ENCODE measurements around the gene KIR3DL1. TPM values are rescaled to one million over a fixed set of nuclear protein-coding genes. Genes with fewer than 3 reads are reported as not detected.
A peak's percentile ranks its signal among the peaks of the same experiment; 100 is the strongest.
"Not testable (repeated sequence)": the region's sequence is repeated elsewhere in the genome, so short reads cannot be mapped to it uniquely, and the experiment has no call there.

Gene KIR3DL1
- total RNA-seq, 2 experiments from 2014 or later, result not detected

DNA sequence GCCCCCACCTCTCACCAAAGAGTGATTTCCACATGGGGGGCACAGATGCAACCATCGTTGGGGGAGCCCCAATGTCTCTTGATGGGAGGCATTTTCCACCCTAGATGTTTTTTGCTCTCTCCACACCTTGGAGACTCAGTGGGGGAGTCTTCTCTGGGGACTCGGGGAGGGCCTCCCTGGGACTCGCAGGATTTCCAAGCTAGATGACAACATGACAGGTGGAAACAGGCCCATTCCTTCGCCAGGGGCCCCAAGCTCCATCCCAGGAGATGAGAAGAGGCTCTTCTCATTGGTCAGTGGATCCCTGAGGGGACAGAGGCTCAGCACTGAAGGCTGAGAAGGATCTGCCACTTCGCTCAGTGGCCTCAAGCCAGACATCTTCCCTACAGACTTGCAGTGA, 25.6 kb upstream of the KIR3DL1 start:
- Mint-ChIP-seq H3K4me1 (ENCODE audit: low read depth) (peaks cover 11% of the 10 kb centered on the region), H3K36me3 (no peaks in the 10 kb centered on the region), H3K9me3 (no peaks in the 10 kb centered on the region), H3K4me3 (no peak overlapping the region), H3K27me3 (peaks cover 1% of the 10 kb centered on the region), H3K27ac (no peak overlapping the region)
- ChIA-PET CTCF (no interaction called here), POLR2A (no interaction called here)
- no peak for DNase-seq
- intact Hi-C loops (cut with micrococcal nuclease), result no loop called here

DNA sequence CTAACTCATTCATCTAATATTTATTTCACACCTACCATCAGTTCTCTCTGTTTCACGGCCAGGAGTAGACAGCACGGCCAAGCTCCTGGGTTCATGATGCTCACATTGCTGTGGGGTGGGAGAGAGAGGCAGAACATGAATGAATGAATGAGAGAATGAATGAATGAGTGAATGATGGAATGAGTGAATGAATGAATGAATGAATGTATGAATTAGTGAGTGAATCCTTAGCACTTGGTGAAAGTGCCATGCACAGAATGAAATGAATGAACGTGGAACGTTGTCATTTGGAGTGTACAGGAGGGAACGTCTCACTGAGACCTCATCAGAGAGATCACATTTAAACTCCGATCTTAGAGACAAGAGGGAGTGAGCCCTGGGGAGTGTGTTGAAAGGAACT, 24.8 kb upstream of the KIR3DL1 start:
- intact Hi-C loops (cut with micrococcal nuclease), result no loop called here
- H3K4me3 Mint-ChIP-seq, result no peak overlapping the region
- CTCF ChIA-PET, result no interaction called here

DNA sequence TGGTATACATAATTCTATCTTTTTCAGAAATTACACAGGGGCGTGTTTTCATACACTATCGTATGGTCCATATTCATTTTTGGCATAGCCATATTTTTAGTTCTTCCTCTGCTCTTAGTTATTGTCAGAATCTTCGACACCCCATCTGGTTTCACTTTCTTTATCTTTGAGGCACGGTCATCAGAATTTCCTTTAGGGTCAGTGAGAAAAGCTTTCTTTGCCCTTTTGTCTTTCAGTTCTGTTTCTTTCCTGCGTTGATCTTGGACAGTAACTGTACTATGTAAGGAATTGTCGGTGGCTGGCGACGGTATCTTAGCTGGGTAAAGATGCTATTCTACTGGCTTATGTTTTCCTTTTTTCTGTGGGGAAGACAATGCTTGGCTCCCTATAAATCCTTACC, 23.5 kb upstream of the KIR3DL1 start:
- H3K9me3 Mint-ChIP-seq, result no peaks in the 10 kb centered on the region
- H3K4me3 Mint-ChIP-seq, result peak overlapping the region; percentile 60
- no peak for DNase-seq
- peaks cover 4% of the 10 kb centered on the region for H3K27me3 Mint-ChIP-seq
- ChIA-PET POLR2A (interaction anchor here (0.7 kb wide), 1 partner anchor 98 kb away, joined by 3 read pairs; no protein-coding TSS in a partner anchor), CTCF (no interaction called here)
- H3K4me1 Mint-ChIP-seq (ENCODE audit: low read depth), result peaks cover 11% of the 10 kb centered on the region
- no peaks in the 10 kb centered on the region for H3K36me3 Mint-ChIP-seq
- no peak overlapping the region for H3K27ac Mint-ChIP-seq
- intact Hi-C loops (cut with micrococcal nuclease), result no loop called here

More for the DNA sequence above, 24.8 kb upstream of the KIR3DL1 start:
- H3K27me3 Mint-ChIP-seq, result no peaks in the 10 kb centered on the region
- no peak overlapping the region for H3K27ac Mint-ChIP-seq
- DNase-seq, result no peak
- H3K9me3 Mint-ChIP-seq, result no peaks in the 10 kb centered on the region
- peaks cover 11% of the 10 kb centered on the region for H3K4me1 Mint-ChIP-seq (ENCODE audit: low read depth)
- no peaks in the 10 kb centered on the region for H3K36me3 Mint-ChIP-seq
- POLR2A ChIA-PET, result no interaction called here

DNA sequence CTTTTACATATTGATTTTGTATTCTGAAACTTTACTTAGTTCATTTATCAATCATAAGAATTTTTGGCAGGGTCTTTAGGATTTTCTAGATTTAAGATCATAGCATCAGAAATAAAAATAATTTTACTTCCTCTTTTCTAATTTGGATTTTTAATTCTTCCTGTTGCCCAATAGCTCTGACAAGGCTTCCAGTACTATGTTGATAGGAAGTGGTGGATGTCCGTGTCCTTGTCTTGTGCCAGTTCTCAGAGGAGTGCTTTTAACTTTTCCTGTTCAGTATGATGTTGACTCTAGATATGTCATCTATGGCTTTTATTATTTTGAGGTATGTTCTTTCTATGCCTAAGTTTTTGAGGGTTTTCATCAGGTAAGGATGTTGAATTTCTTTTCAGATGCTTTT, 20.5 kb upstream of the KIR3DL1 start:
- Mint-ChIP-seq H3K36me3 (no peaks in the 10 kb centered on the region), H3K4me3 (no peak overlapping the region), H3K27ac (no peak overlapping the region), H3K27me3 (peaks cover 9% of the 10 kb centered on the region), H3K4me1 (ENCODE audit: low read depth) (peaks cover 11% of the 10 kb centered on the region), H3K9me3 (no peaks in the 10 kb centered on the region)
- DNase-seq, result no peak
- ChIA-PET POLR2A (no interaction called here), CTCF (interaction anchor here (0.6 kb wide), 1 partner anchor 1825 kb away, joined by 3 read pairs; no protein-coding TSS in a partner anchor)
- intact Hi-C loops (cut with micrococcal nuclease), result no loop called here

DNA sequence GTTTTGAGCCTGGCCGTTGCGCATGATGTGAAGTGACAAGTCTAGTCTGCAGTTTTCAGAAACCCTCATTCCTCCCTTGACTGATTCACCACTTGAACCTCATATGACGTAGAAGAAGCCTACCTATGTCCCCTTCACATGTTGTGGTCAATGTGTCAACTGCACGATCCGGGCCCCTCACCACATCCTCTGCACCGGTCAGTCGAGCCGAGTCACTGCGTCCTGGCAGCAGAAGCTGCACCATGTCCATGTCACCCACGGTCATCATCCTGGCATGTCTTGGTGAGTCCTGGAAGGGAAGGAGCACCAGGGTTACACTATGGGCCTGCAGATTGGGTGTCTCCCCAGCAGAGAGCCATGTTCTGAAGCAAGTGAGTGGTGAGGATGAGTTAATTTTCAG, 12.9 kb upstream of the KIR3DL1 start, which contains the start of gene KIR2DL4:
KIR2DL4 (plus strand) TSS at position 201 of the 400 bp plus-strand sequence; CDS start at position 243, 42 bp downstream.
- no peaks in the 10 kb centered on the region for H3K9me3 Mint-ChIP-seq
- ChIA-PET POLR2A (no interaction called here), CTCF (no interaction called here)
- H3K27me3 Mint-ChIP-seq, result peaks cover 6% of the 10 kb centered on the region
- H3K4me1 Mint-ChIP-seq (ENCODE audit: low read depth), result no peaks in the 10 kb centered on the region
- DNase-seq, result no peak
- no peaks in the 10 kb centered on the region for H3K36me3 Mint-ChIP-seq
- no peak within 1 kb of the TSS for H3K27ac Mint-ChIP-seq
- no peak within 1 kb of the TSS for H3K4me3 Mint-ChIP-seq
- intact Hi-C loops (cut with micrococcal nuclease), result no loop called here

DNA sequence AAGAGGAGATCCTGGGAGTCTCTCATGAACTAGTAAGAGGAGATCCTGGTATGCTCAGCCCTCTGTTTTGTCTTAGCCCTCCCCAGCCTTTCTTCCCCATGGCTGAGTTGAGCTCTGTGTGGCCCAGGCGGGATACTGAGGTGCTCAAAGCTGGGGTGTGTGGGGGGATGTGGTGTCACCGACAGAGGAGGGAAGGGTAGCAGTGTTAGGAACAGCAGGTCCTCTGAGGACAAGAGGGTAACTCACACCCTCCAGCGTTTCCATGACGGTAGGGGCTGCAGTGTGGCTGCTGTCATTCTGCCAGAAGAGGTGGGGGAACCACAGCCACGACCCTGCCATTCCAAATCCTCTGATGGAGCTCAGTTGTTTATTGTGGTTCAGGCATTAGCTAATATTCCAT, 12.2 kb upstream of the KIR3DL1 start:
- no peak overlapping the region for H3K4me3 Mint-ChIP-seq
- no peak overlapping the region for H3K27ac Mint-ChIP-seq
- intact Hi-C loops (cut with micrococcal nuclease), result no loop called here
- no peaks in the 10 kb centered on the region for H3K36me3 Mint-ChIP-seq
- ChIA-PET CTCF (no interaction called here), POLR2A (no interaction called here)
- no peaks in the 10 kb centered on the region for H3K9me3 Mint-ChIP-seq
- H3K4me1 Mint-ChIP-seq (ENCODE audit: low read depth), result no peaks in the 10 kb centered on the region
- no peak for DNase-seq
- H3K27me3 Mint-ChIP-seq, result peaks cover 6% of the 10 kb centered on the region

DNA sequence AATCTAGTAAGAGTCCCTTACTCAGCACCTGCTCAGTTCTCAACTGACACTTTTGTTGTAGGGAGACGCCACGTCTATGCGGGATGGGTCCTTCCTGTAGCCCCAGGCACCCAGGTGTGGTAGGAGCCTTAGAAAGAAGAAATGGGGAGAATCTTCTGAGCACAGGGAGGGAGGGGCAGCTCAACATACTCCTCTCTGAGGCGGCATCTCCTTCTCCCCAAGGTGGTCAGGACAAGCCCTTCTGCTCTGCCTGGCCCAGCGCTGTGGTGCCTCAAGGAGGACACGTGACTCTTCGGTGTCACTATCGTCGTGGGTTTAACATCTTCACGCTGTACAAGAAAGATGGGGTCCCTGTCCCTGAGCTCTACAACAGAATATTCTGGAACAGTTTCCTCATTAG, 11.7 kb upstream of the KIR3DL1 start:
- no peak overlapping the region for H3K4me3 Mint-ChIP-seq
- no peak for DNase-seq
- peaks cover 4% of the 10 kb centered on the region for H3K27me3 Mint-ChIP-seq
- intact Hi-C loops (cut with micrococcal nuclease), result no loop called here
- no peak overlapping the region for H3K27ac Mint-ChIP-seq
- POLR2A ChIA-PET, result no interaction called here
- CTCF ChIA-PET, result no interaction called here
- H3K9me3 Mint-ChIP-seq, result no peaks in the 10 kb centered on the region
- no peaks in the 10 kb centered on the region for H3K36me3 Mint-ChIP-seq
- H3K4me1 Mint-ChIP-seq (ENCODE audit: low read depth), result no peaks in the 10 kb centered on the region

DNA sequence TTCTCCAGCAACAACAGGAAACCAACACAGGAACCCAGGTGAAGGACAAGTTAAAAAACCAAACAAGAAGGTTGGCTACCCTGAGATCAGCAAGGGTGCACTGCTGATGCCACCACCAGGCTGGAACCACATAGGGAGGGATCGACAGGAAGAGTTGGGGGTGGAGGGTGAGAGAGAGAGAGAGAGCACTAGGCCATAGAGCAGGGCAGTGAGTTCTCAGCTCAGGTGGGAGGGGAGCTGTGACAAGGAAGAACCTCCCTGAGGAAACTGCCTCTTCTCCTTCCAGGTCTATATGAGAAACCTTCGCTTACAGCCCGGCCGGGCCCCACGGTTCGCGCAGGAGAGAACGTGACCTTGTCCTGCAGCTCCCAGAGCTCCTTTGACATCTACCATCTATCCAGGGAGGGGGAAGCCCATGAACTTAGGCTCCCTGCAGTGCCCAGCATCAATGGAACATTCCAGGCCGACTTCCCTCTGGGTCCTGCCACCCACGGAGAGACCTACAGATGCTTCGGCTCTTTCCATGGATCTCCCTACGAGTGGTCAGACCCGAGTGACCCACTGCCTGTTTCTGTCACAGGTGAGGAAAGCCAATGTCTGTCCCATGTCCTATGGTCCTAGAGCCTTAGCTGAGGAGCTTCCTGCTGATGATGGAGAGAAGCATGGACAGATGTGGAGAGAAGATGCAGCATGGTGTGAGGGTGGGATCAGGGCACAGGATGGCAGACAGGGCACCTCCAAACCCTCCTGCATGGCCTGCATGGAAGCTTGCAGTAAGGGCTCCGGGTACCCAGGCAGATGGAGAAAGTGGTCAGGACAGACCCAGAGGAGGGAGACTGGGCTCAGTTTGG, 10.4 kb upstream of the KIR3DL1 start:
- POLR2A ChIA-PET, result no interaction called here
- CTCF ChIA-PET, result no interaction called here
- H3K4me3 Mint-ChIP-seq, result no peak overlapping the region
- peaks cover 9% of the 10 kb centered on the region for H3K27me3 Mint-ChIP-seq
- intact Hi-C loops (cut with micrococcal nuclease), result no loop called here
- no peak for DNase-seq
- no peaks in the 10 kb centered on the region for H3K9me3 Mint-ChIP-seq
- no peaks in the 10 kb centered on the region for H3K36me3 Mint-ChIP-seq
- H3K27ac Mint-ChIP-seq, result no peak overlapping the region
- H3K4me1 Mint-ChIP-seq (ENCODE audit: low read depth), result no peaks in the 10 kb centered on the region

DNA sequence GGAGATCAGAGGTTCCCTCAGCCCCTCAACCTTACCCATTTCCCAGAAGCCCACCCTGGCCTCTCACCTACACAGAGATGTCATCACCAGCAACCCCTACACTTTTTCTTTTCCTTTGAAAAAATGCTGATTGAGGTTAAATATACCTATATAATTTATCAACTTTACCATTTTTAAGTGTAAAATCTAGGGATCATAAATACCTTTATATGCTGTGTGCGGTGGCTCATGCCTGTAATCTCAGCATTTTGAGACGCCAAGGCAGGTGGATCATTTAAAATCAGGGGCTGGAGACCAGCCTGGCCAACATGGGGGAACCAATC, 9.8 kb upstream of the KIR3DL1 start:
- DNase-seq, result no peak
- intact Hi-C loops (cut with micrococcal nuclease), result no loop called here
- CTCF ChIA-PET, result no interaction called here
- no peak overlapping the region for H3K27ac Mint-ChIP-seq
- H3K4me3 Mint-ChIP-seq, result no peak overlapping the region
- peaks cover 9% of the 10 kb centered on the region for H3K27me3 Mint-ChIP-seq
- H3K9me3 Mint-ChIP-seq, result no peaks in the 10 kb centered on the region
- no peaks in the 10 kb centered on the region for H3K4me1 Mint-ChIP-seq (ENCODE audit: low read depth)
- no peaks in the 10 kb centered on the region for H3K36me3 Mint-ChIP-seq
- POLR2A ChIA-PET, result no interaction called here

DNA sequence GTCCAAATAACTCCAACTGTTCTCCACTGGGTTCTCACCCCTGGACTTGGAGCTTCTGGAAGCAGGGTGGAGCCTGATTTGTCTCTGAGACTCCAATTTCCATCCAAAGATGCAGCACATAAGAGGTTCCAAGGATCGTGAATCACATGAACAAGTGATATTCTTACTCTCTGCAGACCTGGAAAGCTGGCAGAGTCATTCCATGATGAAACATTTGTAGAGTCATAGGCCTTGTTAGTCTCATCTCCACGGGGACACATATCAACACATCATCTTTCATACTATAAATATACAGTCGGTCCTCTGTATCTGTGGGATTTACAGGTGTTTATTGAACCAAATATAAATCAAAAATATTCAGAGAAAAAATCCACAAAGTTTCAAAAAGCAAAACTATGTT, 1.7 kb upstream of the KIR3DL1 start:
- H3K36me3 Mint-ChIP-seq; intact Hi-C loops (cut with micrococcal nuclease); H3K4me1 Mint-ChIP-seq (ENCODE audit: low read depth); H3K4me3 Mint-ChIP-seq; H3K27ac Mint-ChIP-seq; CTCF ChIA-PET; DNase-seq; H3K9me3 Mint-ChIP-seq; POLR2A ChIA-PET: not testable (repeated sequence)
- peaks cover 12% of the 10 kb centered on the region for H3K27me3 Mint-ChIP-seq

DNA sequence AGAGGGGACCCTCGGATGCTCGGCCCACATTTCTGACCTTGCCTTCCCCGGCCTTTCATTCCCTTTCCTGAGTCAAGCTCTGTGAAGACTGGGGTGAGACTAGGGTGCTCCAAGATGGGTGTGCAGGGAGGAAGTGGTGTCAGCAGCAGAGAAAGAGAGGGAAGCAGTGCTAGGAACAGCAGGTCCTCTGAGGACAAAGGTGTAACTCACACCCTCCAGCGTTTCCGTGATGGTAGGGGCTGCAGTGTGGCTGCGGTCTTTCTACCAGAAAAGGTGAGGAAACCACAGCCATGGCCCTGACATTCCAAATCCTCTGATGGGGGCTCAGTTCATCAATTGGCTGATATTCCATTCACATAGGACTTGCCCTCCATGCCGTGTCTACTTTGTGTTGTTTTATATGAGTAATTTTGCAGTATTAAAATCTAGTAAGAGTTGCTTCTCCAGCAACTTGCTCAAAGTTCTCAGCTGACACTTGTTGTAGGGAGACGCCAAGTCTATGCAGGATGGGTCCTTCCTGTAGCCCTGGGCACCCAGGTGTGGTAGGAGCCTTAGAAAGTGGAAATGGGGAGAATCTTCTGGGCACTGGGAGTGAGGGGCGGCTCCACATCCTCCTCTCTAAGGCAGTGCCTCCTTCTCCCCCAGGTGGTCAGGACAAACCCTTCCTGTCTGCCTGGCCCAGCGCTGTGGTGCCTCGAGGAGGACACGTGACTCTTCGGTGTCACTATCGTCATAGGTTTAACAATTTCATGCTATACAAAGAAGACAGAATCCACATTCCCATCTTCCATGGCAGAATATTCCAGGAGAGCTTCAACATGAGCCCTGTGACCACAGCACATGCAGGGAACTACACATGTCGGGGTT, 1.6 kb downstream of the KIR3DL1 start:
- Mint-ChIP-seq H3K27ac (no peak overlapping the region), H3K4me1 (ENCODE audit: low read depth) (no peaks in the 10 kb centered on the region), H3K4me3 (no peak overlapping the region), H3K27me3 (peaks cover 7% of the 10 kb centered on the region), H3K36me3 (no peaks in the 10 kb centered on the region), H3K9me3 (no peaks in the 10 kb centered on the region)
- POLR2A ChIA-PET, result no interaction called here
- CTCF ChIA-PET, result no interaction called here
- no peak for DNase-seq
- intact Hi-C loops (cut with micrococcal nuclease), result no loop called here

DNA sequence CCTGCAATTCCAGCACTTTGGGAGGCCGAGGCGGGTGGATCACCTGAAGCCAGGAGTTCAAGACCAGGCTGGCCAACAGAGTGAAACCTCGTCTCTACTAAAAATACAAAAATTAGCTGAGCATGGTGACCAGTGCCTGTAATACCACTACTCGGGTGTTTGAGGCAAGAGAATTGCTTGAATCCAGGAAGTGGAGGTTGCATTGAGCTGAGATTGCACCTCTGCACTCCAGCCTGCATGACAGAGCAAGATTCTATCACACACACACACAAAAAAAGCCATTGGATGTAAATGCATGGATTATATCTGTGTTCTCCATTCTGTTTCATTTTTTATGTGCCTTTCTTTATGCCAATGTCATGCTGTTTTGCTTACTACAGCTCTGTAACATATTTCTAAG, 8.1 kb downstream of the KIR3DL1 start:
- H3K4me1 Mint-ChIP-seq (ENCODE audit: low read depth); H3K4me3 Mint-ChIP-seq; H3K9me3 Mint-ChIP-seq; H3K27me3 Mint-ChIP-seq; H3K36me3 Mint-ChIP-seq; POLR2A ChIA-PET; CTCF ChIA-PET; DNase-seq; H3K27ac Mint-ChIP-seq; intact Hi-C loops (cut with micrococcal nuclease): not testable (repeated sequence)

DNA sequence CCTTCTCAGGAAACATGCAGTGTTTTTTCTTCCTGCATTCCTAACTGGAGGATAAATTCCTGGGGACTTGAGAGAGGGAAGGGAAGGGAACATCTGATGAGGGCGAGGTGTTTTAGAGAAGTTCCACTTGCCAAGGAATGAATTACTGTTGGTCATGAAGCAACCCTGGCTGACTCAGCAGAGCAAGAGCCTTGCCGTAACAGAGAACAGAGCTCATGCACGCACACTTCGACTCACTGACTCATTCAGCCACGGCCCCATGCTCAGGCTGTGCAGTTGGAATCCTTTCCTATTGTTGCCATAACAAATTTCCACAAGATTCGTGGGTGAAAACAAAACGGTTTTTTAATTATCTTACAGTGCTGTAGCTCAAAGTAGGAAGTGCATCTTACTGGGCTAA, 9.1 kb downstream of the KIR3DL1 start:
- POLR2A ChIA-PET; H3K27me3 Mint-ChIP-seq; H3K36me3 Mint-ChIP-seq; intact Hi-C loops (cut with micrococcal nuclease); H3K27ac Mint-ChIP-seq; DNase-seq; H3K4me1 Mint-ChIP-seq (ENCODE audit: low read depth); CTCF ChIA-PET; H3K4me3 Mint-ChIP-seq; H3K9me3 Mint-ChIP-seq: not testable (repeated sequence)

Data from activated CD4-positive, alpha-beta memory T cell treated with anti-CD3 and anti-CD28 coated beads for 36 hours (primary cell).